NOMO-1 treated with dmso at 0.1 percent for 144 hours (cell line): ENCODE data around the gene LST1.

Experiments
- DNase-seq: peaks from one replicate; lab custom pipeline; 2025; ENCODE audit not compliant: unreplicated experiment; lab: John Stamatoyannopoulos, UW

Gene LST1

DNA sequence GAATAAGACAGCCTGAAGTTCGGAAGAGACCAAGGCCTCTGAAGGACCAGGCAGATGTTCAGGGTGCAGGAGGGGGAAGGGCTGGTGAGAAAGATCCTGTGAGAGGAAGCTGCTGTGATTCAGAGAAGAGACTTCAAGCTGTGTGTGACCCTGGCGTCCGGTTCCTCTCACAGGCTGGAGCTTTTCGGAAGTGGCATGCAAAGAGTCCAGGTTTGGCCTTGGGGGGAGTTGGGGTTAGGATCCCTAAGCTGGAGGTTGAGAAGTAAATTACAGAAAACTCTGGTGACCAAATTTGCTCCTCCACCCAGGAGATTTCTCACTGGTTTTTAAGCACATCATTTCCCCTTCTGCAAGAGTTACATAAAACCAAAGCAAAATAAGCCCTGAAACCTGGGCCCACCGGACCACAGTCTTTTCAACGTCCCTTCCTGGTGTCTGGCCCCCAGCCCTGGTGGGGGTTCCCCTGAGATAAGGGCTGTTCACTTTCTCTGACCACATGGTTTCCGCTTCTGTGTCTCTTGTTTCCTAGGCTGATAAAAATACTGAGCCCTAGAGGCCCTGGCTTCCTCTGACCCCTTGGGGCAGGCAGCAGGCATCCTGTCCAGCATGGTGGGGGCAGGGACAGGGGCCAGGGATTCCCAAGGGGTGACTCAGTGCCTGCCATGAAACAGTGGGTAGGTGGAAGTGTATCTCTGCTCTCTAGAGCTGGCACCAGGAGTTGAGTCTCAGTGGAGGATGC, 25.9 kb upstream of the LST1 start:
- DNase-seq = peak; percentile 95

DNA sequence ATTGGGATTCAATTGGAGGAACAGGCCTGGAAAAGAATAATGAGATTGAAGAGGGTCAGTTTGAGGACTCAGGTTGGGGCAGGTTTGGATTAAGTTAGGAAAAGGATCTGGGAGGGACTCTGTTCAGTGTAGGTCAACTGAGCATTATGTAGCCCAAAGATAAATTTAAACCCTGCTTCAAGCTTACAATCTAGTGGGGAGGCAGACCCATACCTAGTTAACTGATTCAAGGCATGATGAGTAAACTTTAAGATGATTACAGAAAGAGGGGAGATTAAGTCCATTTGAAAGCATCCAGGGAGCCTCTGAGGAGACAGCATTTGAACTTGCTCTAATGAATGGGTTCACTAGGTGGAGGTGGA, 25.4 kb upstream of the LST1 start:
- no peak for DNase-seq

DNA sequence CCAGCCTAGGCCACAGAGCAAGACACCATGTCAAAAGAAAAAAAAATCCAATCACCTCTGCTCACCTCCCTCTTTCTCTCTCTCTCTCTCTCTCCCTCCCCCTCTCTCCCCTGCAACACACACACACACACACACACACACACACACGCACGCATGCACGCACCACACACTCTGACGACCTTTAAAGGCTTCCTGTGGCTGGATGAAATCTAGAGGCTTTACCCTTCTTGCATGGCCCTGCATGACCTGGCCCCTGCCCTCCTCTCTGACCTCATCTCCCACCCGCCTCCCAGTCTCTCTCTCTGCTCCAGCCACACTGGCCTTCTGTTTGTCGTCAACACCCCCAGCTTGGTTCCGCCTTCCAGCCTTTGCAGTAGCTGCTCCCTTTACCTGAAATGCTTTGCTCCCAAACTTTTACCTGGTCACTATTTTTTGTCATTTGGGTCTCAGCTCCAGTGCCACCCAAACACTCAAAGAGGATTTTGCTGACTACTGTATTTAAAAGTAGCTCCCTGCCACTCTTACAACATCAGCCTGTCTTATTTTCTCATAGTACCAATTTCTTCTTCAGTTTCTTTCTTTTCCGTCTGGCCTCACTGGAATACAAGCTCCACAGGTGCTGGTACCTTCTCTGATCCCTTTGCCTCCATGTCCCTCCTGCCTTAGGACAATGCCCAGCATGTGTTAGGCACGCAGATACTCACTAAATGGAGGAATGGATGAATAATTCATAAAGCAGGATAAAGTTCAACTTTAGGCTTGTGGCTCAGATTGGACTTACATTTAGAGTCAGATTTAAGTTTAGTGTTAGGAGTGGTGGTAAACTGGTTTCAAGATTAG, 18.3 kb upstream of the LST1 start:
- DNase-seq = no peak

DNA sequence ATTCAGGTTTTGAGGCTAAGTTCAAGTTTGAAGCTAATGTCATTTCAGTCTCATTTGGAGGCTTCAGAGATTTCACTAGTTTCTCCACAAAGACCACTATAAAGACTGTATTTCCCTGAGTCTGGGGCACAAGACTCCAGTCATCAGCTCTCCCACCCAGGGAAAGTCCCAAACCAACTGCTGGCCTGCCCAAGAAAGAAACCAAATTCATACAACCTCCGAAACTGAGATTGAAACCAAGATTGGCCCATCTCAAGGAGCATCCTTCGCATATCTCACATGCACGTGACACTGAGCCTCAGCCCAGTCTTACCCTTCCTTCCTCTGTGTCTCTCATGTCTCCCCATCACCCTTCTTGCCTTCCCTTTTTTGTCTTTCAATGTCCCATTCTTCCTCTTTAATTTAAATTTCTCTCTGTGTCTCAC, 17.5 kb upstream of the LST1 start:
- DNase-seq = peak; percentile 62

DNA sequence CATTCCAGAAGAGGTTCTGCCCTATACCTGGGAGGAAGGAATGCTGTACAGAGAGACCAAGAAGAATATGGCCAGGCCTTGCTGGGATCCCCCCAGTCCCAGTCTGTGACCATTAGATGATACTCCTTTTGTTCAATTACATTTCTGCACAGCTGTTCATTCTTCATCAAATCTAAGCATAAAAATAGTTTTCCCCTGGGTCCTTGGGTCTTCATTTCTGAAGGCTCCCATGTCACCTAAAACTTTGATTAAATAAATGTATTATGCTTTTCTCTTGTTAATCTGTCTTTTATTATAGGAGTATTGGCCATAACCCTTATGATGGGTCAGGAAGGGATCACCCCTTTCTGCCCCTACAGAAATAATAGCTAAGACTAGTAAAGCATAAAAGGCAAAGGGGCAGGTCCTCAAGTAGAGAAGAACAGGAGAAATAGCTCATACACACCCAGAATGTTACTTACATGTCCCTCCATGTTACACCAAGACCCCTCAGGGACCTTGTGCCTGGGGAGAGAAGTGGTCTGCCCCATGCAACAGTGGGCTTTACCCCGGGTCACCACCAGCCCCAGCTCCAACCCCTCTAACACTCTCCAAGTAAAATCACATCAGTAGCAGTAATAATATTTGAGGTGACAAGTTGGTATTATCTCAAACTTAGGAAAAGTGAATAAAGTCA, 16.1 kb upstream of the LST1 start:
- DNase-seq = no peak

DNA sequence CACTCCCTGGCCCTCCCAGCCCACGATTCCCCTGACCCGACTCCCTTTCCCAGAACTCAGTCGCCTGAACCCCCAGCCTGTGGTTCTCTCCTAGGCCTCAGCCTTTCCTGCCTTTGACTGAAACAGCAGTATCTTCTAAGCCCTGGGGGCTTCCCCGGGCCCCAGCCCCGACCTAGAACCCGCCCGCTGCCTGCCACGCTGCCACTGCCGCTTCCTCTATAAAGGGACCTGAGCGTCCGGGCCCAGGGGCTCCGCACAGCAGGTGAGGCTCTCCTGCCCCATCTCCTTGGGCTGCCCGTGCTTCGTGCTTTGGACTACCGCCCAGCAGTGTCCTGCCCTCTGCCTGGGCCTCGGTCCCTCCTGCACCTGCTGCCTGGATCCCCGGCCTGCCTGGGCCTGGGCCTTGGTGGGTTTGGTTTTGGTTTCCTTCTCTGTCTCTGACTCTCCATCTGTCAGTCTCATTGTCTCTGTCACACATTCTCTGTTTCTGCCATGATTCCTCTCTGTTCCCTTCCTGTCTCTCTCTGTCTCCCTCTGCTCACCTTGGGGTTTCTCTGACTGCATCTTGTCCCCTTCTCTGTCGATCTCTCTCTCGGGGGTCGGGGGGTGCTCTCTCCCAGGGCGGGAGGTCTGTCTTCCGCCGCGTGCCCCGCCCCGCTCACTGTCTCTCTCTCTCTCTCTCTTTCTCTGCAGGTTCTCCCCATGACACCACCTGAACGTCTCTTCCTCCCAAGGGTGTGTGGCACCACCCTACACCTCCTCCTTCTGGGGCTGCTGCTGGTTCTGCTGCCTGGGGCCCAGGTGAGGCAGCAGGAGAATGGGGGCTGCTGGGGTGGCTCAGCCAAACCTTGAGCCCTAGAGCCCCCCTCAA, 13.8 kb upstream of the LST1 start, which contains the start of gene LTA:
Gene LTA (plus strand): TSS at position 249 of the 871 bp plus-strand sequence. CDS start 454 bp downstream, at position 703.
- DNase-seq = no peak

DNA sequence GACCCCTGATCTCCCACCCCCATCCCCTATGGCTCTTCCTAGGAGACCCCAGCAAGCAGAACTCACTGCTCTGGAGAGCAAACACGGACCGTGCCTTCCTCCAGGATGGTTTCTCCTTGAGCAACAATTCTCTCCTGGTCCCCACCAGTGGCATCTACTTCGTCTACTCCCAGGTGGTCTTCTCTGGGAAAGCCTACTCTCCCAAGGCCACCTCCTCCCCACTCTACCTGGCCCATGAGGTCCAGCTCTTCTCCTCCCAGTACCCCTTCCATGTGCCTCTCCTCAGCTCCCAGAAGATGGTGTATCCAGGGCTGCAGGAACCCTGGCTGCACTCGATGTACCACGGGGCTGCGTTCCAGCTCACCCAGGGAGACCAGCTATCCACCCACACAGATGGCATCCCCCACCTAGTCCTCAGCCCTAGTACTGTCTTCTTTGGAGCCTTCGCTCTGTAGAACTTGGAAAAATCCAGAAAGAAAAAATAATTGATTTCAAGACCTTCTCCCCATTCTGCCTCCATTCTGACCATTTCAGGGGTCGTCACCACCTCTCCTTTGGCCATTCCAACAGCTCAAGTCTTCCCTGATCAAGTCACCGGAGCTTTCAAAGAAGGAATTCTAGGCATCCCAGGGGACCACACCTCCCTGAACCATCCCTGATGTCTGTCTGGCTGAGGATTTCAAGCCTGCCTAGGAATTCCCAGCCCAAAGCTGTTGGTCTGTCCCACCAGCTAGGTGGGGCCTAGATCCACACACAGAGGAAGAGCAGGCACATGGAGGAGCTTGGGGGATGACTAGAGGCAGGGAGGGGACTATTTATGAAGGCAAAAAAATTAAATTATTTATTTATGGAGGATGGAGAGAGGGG, 12.6 kb upstream of the LST1 start:
- DNase-seq = no peak

DNA sequence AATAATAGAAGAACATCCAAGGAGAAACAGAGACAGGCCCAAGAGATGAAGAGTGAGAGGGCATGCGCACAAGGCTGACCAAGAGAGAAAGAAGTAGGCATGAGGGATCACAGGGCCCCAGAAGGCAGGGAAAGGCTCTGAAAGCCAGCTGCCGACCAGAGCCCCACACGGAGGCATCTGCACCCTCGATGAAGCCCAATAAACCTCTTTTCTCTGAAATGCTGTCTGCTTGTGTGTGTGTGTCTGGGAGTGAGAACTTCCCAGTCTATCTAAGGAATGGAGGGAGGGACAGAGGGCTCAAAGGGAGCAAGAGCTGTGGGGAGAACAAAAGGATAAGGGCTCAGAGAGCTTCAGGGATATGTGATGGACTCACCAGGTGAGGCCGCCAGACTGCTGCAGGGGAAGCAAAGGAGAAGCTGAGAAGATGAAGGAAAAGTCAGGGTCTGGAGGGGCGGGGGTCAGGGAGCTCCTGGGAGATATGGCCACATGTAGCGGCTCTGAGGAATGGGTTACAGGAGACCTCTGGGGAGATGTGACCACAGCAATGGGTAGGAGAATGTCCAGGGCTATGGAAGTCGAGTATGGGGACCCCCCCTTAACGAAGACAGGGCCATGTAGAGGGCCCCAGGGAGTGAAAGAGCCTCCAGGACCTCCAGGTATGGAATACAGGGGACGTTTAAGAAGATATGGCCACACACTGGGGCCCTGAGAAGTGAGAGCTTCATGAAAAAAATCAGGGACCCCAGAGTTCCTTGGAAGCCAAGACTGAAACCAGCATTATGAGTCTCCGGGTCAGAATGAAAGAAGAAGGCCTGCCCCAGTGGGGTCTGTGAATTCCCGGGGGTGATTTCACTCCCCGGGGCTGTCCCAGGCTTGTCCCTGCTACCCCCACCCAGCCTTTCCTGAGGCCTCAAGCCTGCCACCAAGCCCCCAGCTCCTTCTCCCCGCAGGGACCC, 11.7 kb upstream of the LST1 start:
- no peak for DNase-seq

DNA sequence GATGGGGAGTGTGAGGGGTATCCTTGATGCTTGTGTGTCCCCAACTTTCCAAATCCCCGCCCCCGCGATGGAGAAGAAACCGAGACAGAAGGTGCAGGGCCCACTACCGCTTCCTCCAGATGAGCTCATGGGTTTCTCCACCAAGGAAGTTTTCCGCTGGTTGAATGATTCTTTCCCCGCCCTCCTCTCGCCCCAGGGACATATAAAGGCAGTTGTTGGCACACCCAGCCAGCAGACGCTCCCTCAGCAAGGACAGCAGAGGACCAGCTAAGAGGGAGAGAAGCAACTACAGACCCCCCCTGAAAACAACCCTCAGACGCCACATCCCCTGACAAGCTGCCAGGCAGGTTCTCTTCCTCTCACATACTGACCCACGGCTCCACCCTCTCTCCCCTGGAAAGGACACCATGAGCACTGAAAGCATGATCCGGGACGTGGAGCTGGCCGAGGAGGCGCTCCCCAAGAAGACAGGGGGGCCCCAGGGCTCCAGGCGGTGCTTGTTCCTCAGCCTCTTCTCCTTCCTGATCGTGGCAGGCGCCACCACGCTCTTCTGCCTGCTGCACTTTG, 10.7 kb upstream of the LST1 start, which contains the start of gene TNF:
Gene TNF (plus strand): TSS at position 231 of the 567 bp plus-strand sequence. CDS start 177 bp downstream, at position 408.
- peak; percentile 56 for DNase-seq

DNA sequence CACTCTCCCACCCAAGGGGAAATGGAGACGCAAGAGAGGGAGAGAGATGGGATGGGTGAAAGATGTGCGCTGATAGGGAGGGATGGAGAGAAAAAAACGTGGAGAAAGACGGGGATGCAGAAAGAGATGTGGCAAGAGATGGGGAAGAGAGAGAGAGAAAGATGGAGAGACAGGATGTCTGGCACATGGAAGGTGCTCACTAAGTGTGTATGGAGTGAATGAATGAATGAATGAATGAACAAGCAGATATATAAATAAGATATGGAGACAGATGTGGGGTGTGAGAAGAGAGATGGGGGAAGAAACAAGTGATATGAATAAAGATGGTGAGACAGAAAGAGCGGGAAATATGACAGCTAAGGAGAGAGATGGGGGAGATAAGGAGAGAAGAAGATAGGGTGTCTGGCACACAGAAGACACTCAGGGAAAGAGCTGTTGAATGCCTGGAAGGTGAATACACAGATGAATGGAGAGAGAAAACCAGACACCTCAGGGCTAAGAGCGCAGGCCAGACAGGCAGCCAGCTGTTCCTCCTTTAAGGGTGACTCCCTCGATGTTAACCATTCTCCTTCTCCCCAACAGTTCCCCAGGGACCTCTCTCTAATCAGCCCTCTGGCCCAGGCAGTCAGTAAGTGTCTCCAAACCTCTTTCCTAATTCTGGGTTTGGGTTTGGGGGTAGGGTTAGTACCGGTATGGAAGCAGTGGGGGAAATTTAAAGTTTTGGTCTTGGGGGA, 10.0 kb upstream of the LST1 start:
- DNase-seq = no peak

DNA sequence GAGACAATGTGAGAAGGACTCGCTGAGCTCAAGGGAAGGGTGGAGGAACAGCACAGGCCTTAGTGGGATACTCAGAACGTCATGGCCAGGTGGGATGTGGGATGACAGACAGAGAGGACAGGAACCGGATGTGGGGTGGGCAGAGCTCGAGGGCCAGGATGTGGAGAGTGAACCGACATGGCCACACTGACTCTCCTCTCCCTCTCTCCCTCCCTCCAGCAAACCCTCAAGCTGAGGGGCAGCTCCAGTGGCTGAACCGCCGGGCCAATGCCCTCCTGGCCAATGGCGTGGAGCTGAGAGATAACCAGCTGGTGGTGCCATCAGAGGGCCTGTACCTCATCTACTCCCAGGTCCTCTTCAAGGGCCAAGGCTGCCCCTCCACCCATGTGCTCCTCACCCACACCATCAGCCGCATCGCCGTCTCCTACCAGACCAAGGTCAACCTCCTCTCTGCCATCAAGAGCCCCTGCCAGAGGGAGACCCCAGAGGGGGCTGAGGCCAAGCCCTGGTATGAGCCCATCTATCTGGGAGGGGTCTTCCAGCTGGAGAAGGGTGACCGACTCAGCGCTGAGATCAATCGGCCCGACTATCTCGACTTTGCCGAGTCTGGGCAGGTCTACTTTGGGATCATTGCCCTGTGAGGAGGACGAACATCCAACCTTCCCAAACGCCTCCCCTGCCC, 9.0 kb upstream of the LST1 start:
- DNase-seq = no peak

DNA sequence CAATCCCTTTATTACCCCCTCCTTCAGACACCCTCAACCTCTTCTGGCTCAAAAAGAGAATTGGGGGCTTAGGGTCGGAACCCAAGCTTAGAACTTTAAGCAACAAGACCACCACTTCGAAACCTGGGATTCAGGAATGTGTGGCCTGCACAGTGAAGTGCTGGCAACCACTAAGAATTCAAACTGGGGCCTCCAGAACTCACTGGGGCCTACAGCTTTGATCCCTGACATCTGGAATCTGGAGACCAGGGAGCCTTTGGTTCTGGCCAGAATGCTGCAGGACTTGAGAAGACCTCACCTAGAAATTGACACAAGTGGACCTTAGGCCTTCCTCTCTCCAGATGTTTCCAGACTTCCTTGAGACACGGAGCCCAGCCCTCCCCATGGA, 8.5 kb upstream of the LST1 start:
- DNase-seq = no peak

DNA sequence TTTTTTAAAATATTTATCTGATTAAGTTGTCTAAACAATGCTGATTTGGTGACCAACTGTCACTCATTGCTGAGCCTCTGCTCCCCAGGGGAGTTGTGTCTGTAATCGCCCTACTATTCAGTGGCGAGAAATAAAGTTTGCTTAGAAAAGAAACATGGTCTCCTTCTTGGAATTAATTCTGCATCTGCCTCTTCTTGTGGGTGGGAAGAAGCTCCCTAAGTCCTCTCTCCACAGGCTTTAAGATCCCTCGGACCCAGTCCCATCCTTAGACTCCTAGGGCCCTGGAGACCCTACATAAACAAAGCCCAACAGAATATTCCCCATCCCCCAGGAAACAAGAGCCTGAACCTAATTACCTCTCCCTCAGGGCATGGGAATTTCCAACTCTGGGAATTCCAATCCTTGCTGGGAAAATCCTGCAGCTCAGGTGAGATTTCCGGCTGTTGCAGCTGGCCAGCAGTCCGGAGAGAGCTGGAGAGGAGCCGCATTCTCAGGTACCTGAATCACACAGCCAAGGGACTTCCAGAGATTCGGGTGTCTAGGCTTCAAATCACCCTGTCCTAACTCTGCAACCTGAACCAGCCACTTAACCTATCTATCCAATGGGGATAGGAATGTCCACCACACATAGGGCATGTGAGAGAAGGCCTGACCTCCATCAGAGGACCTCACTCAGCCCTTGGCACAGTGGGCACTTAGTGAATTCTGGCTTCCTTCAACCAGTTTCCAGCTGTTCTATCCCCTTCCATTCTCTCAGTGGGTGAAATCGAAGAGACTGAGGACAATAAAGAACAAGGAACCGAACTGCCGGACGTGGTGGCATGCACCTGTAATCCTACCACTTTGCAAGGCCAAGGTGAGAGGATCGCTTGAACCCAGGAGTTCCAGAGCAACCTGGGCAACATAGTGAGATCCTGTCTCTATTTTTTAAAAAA, 7.6 kb upstream of the LST1 start:
- DNase-seq = no peak

DNA sequence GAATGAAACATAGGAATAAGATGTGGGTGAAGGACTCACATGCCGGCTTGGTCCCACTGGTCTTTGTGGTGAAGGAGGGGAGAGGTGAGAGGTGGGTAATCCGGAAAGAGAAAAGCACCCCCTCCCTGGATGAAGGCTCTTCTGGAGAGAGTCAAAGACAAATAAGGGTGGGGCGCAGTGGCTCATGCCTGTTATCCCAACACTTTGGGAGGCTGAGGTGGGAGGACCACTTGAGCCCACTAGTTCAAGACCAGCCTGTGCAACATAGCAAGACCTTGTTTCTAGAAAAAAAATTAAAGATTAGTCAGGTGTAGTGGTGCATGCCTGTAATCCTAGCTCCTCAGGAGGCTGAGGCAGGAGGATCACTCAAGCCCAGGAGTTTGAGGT, 7.0 kb upstream of the LST1 start:
- no peak for DNase-seq

DNA sequence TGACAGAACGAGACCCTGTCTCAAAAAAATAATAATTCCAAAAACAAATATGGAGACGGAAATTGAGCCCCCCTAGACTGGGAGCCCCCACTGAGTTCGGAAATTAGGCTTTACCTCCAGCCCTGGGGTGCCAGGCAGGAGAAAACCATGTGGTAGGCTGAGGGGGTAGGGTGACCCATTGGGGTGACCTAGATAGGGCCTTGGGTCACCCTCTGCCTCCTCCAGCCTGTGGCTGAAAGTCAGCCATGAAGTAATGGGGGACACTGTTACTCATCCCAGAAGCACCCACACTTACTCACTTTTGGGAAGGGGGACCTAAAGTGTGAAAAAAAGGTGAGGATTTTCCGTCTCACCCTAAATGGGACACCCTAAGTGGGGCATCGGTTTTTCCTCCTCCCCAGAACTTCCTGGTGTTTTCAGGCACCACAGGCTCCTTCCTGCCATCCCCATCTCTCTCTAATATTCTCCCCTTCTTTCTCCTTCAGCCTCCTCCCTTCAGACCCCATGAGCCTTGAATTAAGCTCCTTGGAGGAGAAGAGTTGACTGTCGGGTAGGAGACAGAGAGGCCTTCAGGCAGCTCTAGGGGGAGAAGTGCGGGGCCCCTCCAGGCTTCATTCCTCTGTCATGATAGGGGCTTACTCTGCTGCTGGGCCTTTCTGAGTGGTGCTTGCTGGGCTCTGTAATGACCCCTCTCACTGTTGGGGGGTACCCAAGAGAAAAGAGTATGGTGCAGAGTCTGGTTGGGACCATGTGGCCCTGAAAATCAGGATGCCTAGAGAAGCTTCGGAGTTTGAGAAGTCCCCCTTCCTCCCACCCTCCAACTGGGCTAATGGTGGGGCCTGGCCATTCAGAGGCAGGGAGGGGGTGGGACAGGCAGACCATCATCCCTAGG, 6.3 kb upstream of the LST1 start:
- no peak for DNase-seq
